GM21447 (cell line): ENCODE measurements around the gene RIMS3.
"Not testable (repeated sequence)": the region's sequence is repeated elsewhere in the genome, so short reads cannot be mapped to it uniquely, and the experiment has no call there.

Experiments
- ATAC-seq: cut with Tn5 transposase; IDR thresholded peaks from one replicate; pipeline ENCODE4 v1.9.1; 2021; ENCODE audit not compliant: unreplicated experiment

The RIMS3 gene

GRCh38 chr1:40595623-40596022, 69.9 kb downstream of the RIMS3 start:
- no peak for ATAC-seq

GRCh38 chr1:40594187-40594531, 71.3 kb downstream of the RIMS3 start:
- no peak for ATAC-seq

GRCh38 chr1:40593449-40594186, 71.9 kb downstream of the RIMS3 start:
- no peak for ATAC-seq

- no peak for ATAC-seq
Observed at GRCh38 chr1:40592107-40592803, 73.2 kb downstream of the RIMS3 start.

- no peak for ATAC-seq
Observed at GRCh38 chr1:40588586-40588985, 76.9 kb downstream of the RIMS3 start.

GRCh38 chr1:40583980-40584379, 81.5 kb downstream of the RIMS3 start:
- no peak for ATAC-seq

GRCh38 chr1:40582116-40582515, 83.4 kb downstream of the RIMS3 start:
- ATAC-seq = no peak

- no peak for ATAC-seq
Observed at GRCh38 chr1:40575336-40575735, 90.1 kb downstream of the RIMS3 start.

- ATAC-seq = not testable (repeated sequence)
Observed at GRCh38 chr1:40574805-40575204, 90.7 kb downstream of the RIMS3 start.
